ENCODE data around the gene TMEM154. TPM values are rescaled to one million over a fixed set of nuclear protein-coding genes. Genes with fewer than 3 reads are reported as not detected.

The TMEM154 gene
- total and polyA plus RNA-seq, 4 donors, result under 0.01 to 5.4 (median 2.6) TPM

DNA sequence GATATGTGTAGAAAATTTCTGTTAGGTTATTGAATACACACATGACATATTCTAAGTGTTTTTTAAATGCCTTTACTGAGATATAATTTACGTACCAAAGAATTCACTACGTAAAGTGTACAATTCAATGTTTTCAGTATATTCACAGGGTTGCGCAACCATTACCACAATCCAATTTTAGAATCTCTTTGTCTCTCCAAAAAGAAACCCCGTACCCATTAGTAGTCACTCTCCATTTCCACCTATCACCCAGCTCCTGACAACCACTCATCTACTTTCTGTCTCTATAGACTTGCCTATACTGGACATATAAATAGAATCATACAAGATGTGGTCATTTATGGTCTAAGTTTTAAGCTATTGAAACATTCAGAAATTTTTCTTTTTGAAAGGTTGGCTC is 90.9 kb downstream of the TMEM154 start:
- DNase-seq (no peak), ATAC-seq (ENCODE audit: low FRiP score) (no peak)
- Histone ChIP-seq H3K4me3 (ENCODE audit: low read length in 2 of 2) (no peak overlapping the region), H3K27me3 (ENCODE audit: control insufficient read depth in 1 of 2, insufficient read depth in 2 of 2, low read length in 1 of 2) (no peaks in the 10 kb centered on the region), H3K27ac (ENCODE audit: low read depth in 1 of 2, low read length in 2 of 2) (no peak overlapping the region), H3K36me3 (ENCODE audit: control insufficient read depth in 1 of 2, insufficient read depth in 2 of 2, low read length in 1 of 2) (no peaks in the 10 kb centered on the region), H3K4me1 (ENCODE audit: control insufficient read depth in 1 of 2, insufficient read depth in 2 of 2, low read length in 2 of 2) (no peaks in the 10 kb centered on the region), H3K9me3 (ENCODE audit: control insufficient read depth, low read length) (peaks cover 3% of the 10 kb centered on the region)
- WGBS, 2 donors, result 92 to 95% methylated on average over 4 of the region's 4 CpGs
- intact Hi-C loops (cut with DNase I), result no loop called here

DNA sequence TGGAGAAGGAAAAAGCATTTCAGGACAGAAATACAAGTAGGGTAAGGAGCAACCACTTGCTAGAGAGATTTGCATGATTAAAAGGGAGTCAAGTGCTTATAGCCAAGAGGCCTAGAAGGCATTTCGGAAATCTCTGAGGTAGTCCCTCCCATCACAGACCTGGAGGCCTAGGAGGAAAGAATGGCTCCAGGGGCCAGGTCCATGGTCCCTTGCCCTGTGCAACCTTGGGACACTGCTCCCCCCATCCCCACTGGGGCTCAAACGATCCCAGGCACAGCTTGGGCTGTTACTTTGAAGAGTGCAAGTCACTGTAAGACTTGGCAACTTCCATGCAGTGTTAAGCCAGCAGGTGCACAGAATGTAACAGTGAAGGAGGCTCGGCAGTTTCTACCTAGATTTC is 92.7 kb downstream of the TMEM154 start:
- Histone ChIP-seq H3K4me3 (ENCODE audit: low read length in 2 of 2) (no peak overlapping the region), H3K4me1 (ENCODE audit: control insufficient read depth in 1 of 2, insufficient read depth in 2 of 2, low read length in 2 of 2) (no peaks in the 10 kb centered on the region), H3K27ac (ENCODE audit: low read depth in 1 of 2, low read length in 2 of 2) (no peak overlapping the region), H3K27me3 (ENCODE audit: control insufficient read depth in 1 of 2, insufficient read depth in 2 of 2, low read length in 1 of 2) (no peaks in the 10 kb centered on the region), H3K36me3 (ENCODE audit: control insufficient read depth in 1 of 2, insufficient read depth in 2 of 2, low read length in 1 of 2) (no peaks in the 10 kb centered on the region), H3K9me3 (ENCODE audit: control insufficient read depth, low read length) (peaks cover 3% of the 10 kb centered on the region)
- intact Hi-C loops (cut with DNase I), result no loop called here
- no peak for ATAC-seq (ENCODE audit: low FRiP score)
- WGBS, 2 donors, result 88 to 91% methylated on average over 3 of the region's 3 CpGs
- no peak for DNase-seq

DNA sequence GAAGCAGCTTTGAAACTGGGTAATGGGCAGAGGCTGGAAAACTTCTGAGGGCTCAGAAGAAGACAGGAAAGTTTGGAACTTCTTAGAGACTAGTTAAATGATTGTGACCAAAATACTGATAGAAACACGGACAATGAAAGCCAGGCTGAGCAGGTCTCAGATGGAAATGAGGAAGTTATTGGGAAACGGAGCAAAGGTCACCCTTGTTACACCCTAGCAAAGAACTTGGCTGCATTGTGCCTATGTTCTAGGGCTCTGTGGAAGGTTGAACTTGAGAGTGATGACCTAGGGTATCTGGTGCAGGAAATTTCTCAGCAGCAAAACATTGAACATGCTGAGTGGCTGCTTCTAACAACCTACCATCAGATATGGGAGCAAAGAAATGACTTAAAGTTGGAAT is 93.1 kb downstream of the TMEM154 start:
- H3K36me3 ChIP-seq (ENCODE audit: control insufficient read depth in 1 of 2, insufficient read depth in 2 of 2, low read length in 1 of 2), result no peaks in the 10 kb centered on the region
- no peaks in the 10 kb centered on the region for H3K4me1 ChIP-seq (ENCODE audit: control insufficient read depth in 1 of 2, insufficient read depth in 2 of 2, low read length in 2 of 2)
- ATAC-seq (ENCODE audit: low FRiP score) (no peak), DNase-seq (no peak)
- H3K27me3 ChIP-seq (ENCODE audit: control insufficient read depth in 1 of 2, insufficient read depth in 2 of 2, low read length in 1 of 2), result no peaks in the 10 kb centered on the region
- intact Hi-C loops (cut with DNase I), result no loop called here
- WGBS, 2 donors, result 89 to 92% methylated on average over 2 of the region's 2 CpGs
- H3K9me3 ChIP-seq (ENCODE audit: control insufficient read depth, low read length), result peaks cover 3% of the 10 kb centered on the region
- no peak overlapping the region for H3K27ac ChIP-seq (ENCODE audit: low read depth in 1 of 2, low read length in 2 of 2)
- no peak overlapping the region for H3K4me3 ChIP-seq (ENCODE audit: low read length in 2 of 2)

DNA sequence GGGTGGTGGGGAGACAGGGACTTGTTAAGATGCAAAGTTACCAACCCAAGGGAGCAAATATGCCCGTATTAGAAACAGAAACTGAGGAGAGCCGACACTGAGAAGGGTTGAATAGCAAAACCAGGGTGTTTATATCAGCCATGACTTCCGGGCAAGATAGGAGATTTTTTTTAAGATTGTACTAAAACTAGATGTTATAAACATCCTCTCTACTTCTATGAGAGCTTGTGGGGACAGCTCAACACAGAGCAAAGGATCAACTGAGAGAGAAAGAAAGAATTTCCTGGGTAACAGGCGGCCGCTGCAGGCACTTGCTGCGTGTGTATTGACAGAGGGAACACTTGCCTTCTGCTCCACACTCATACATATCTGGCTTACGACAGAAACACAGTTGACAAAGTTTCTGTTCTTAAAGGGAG is 94.8 kb downstream of the TMEM154 start:
- Histone ChIP-seq H3K9me3 (ENCODE audit: control insufficient read depth, low read length) (peaks cover 3% of the 10 kb centered on the region), H3K36me3 (ENCODE audit: control insufficient read depth in 1 of 2, insufficient read depth in 2 of 2, low read length in 1 of 2) (no peaks in the 10 kb centered on the region), H3K27ac (ENCODE audit: low read depth in 1 of 2, low read length in 2 of 2) (no peak overlapping the region), H3K27me3 (ENCODE audit: control insufficient read depth in 1 of 2, insufficient read depth in 2 of 2, low read length in 1 of 2) (no peaks in the 10 kb centered on the region), H3K4me3 (ENCODE audit: low read length in 2 of 2) (no peak overlapping the region), H3K4me1 (ENCODE audit: control insufficient read depth in 1 of 2, insufficient read depth in 2 of 2, low read length in 2 of 2) (no peaks in the 10 kb centered on the region)
- intact Hi-C loops (cut with DNase I), result no loop called here
- ATAC-seq (ENCODE audit: low FRiP score) (no peak), DNase-seq (no peak)
- 41 to 48% methylated on average over 7 of the region's 7 CpGs for WGBS, 2 donors

DNA sequence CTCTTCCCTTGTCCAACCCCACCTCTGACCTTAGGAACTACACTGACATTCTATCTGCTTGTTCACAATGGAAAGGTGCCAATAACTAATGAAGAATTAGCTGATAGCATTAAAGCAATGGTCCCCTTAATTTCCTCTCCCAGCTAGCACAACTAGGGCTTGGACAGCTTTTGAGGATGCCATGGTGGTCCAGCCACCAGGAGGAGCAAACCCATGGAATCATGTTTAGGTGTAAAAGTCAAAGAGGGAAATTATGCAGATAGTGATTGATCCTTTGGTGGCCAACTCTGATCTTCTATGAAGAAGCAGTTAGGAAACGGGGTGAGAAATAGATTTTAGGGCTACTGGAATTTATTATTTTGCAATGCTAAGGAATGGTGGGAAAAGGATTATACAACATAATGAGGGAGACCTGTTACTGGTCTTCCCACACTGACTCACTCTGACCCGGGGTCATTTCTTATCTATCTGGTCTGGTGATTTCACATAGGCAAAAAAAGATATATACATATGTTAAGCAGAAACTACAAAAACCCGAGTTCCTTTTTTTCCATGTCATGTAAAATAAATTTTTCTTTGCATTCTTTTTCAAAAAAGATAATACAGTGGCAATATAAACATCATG is 98.1 kb downstream of the TMEM154 start:
- 71 to 72% methylated on average over 3 of the region's 3 CpGs for WGBS, 2 donors
- H3K4me3 ChIP-seq (ENCODE audit: low read length in 2 of 2), result no peak overlapping the region

DNA sequence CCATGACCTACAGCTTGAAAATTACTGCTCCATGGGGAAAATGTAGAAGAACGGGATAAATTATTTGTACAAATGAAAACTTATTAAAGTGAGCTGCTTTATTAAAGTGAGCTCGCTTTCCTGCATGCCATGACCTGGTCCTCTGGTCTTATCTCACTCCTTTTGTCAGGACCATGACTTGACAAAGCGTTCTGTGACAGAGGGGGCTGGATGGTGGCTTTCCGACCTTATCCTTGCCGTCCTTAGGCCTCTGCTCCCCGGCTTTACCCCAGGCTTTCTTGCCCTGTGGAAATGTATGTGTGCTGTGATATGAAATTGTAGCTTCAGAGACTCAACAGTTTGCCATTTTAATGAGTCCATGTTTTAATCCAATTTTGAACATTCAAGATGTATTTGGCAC is 99.9 kb downstream of the TMEM154 start:
- ATAC-seq (ENCODE audit: low FRiP score) (no peak), DNase-seq (no peak)
- no peak overlapping the region for H3K27ac ChIP-seq (ENCODE audit: low read depth in 1 of 2, low read length in 2 of 2)
- WGBS, 2 donors, result 80 to 82% methylated on average over 6 of the region's 6 CpGs
- no peak overlapping the region for H3K4me3 ChIP-seq (ENCODE audit: low read length in 2 of 2)
- H3K4me1 ChIP-seq (ENCODE audit: control insufficient read depth in 1 of 2, insufficient read depth in 2 of 2, low read length in 2 of 2), result no peaks in the 10 kb centered on the region
- H3K36me3 ChIP-seq (ENCODE audit: control insufficient read depth in 1 of 2, insufficient read depth in 2 of 2, low read length in 1 of 2), result no peaks in the 10 kb centered on the region
- no peaks in the 10 kb centered on the region for H3K9me3 ChIP-seq (ENCODE audit: control insufficient read depth, low read length)
- H3K27me3 ChIP-seq (ENCODE audit: control insufficient read depth in 1 of 2, insufficient read depth in 2 of 2, low read length in 1 of 2), result no peaks in the 10 kb centered on the region
- intact Hi-C loops (cut with DNase I), result no loop called here

More for the DNA sequence above, 98.1 kb downstream of the TMEM154 start:
- H3K36me3 ChIP-seq (ENCODE audit: control insufficient read depth in 1 of 2, insufficient read depth in 2 of 2, low read length in 1 of 2), result no peaks in the 10 kb centered on the region
- ATAC-seq (ENCODE audit: low FRiP score) (no peak), DNase-seq (no peak)
- H3K9me3 ChIP-seq (ENCODE audit: control insufficient read depth, low read length), result peaks cover 1% of the 10 kb centered on the region
- H3K4me1 ChIP-seq (ENCODE audit: control insufficient read depth in 1 of 2, insufficient read depth in 2 of 2, low read length in 2 of 2), result no peaks in the 10 kb centered on the region
- H3K27ac ChIP-seq (ENCODE audit: low read depth in 1 of 2, low read length in 2 of 2), result no peak overlapping the region
- no peaks in the 10 kb centered on the region for H3K27me3 ChIP-seq (ENCODE audit: control insufficient read depth in 1 of 2, insufficient read depth in 2 of 2, low read length in 1 of 2)
- intact Hi-C loops (cut with DNase I), result no loop called here

DNA sequence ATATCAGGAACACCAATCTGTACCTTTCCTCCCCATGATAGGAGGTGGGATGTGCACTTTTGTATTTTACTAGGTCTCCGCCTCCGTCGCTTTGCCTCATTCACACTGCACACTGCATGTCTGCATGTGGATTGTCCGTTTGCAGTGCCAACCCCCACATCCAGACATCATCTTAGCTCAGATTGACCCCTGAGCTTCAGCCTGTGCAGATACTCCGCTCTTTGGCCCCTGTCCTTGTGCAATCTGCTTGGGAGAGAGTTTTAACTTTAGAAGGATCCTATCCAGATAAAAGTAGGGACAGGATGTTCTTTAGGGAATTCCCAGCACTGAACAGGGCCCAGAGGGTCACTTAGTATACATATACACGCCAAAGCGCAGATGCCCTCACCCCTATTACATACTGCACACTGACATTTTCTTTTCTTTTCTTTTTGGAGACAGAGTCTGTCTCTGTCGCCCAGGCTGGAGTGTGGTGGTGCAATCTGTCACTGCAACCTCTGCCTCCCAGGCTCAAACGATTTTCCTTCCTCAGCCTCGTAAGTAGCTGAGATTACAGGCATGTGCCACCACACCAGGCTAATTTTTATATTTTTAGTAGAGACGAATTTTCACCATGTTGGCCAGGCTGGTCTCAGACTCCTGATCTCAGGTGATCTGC is 100.6 kb downstream of the TMEM154 start:
- no peaks in the 10 kb centered on the region for H3K27me3 ChIP-seq (ENCODE audit: control insufficient read depth in 1 of 2, insufficient read depth in 2 of 2, low read length in 1 of 2)
- no peaks in the 10 kb centered on the region for H3K4me1 ChIP-seq (ENCODE audit: control insufficient read depth in 1 of 2, insufficient read depth in 2 of 2, low read length in 2 of 2)
- WGBS, 2 donors, result 72 to 75% methylated on average over 11 of the region's 11 CpGs
- no peaks in the 10 kb centered on the region for H3K9me3 ChIP-seq (ENCODE audit: control insufficient read depth, low read length)
- no peak overlapping the region for H3K4me3 ChIP-seq (ENCODE audit: low read length in 2 of 2)
- intact Hi-C loops (cut with DNase I), result no loop called here
- no peak for DNase-seq
- H3K36me3 ChIP-seq (ENCODE audit: control insufficient read depth in 1 of 2, insufficient read depth in 2 of 2, low read length in 1 of 2), result no peaks in the 10 kb centered on the region
- H3K27ac ChIP-seq (ENCODE audit: low read depth in 1 of 2, low read length in 2 of 2), result no peak overlapping the region
- no peak for ATAC-seq (ENCODE audit: low FRiP score)

DNA sequence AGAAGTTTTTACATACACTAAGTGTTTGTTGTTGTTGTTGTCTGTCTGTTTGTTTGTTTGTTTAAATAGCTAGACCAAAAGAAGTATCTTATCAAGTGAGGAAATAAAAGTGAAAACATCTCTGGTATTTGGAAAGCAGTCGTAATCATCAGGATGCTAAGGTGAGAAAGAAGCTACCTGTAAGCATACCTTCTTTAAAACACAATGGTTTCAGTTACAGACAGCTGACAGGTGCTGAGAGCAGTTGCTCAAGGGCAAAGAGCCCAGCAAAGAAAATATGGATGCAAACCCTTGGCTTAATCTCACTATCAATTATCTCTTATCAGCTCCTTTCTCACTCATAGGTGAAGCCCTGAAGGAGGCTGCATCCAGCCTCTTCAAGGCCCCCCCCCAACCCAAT is 101.1 kb downstream of the TMEM154 start:
- H3K36me3 ChIP-seq (ENCODE audit: control insufficient read depth in 1 of 2, insufficient read depth in 2 of 2, low read length in 1 of 2), result no peaks in the 10 kb centered on the region
- WGBS, 2 donors, result 64 to 71% methylated on average over 1 of the region's 1 CpG

DNA sequence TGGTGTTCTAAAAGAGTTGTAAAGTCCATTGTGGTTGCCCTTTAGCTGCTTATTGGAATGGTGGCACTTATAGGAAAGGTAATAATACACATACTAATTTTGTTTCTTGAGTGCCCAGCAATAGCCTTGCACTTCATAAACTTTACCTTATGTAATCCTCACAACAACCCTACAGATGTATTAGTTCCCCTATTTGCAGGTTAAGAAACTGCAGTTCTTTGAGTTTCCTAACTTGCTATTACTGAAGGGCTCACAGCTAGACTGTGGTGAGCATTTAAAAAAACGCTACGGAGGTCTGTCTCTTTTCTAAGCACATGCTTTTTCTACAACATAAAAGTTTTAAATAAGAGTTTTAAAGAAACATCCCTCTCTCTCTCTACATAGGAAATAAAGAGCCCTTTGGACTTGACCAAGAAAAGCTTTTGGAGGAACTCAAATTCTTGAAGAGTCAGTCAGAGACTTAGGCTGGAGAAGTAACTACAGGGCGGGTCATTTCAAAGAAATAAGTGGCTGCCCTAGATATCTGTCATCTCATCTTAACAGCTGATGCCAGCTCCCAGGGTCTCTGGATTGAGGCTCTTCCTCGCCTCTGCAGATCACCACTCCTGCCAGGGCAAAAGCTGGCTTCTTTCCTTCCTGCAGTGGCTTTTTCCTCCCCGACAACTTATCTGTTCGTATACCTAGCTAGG is 101.9 kb downstream of the TMEM154 start:
- Histone ChIP-seq H3K9me3 (ENCODE audit: control insufficient read depth, low read length) (peaks cover 1% of the 10 kb centered on the region), H3K27me3 (ENCODE audit: control insufficient read depth in 1 of 2, insufficient read depth in 2 of 2, low read length in 1 of 2) (no peaks in the 10 kb centered on the region), H3K4me1 (ENCODE audit: control insufficient read depth in 1 of 2, insufficient read depth in 2 of 2, low read length in 2 of 2) (no peaks in the 10 kb centered on the region), H3K27ac (ENCODE audit: low read depth in 1 of 2, low read length in 2 of 2) (no peak overlapping the region), H3K36me3 (ENCODE audit: control insufficient read depth in 1 of 2, insufficient read depth in 2 of 2, low read length in 1 of 2) (no peaks in the 10 kb centered on the region), H3K4me3 (ENCODE audit: low read length in 2 of 2) (no peak overlapping the region)
- intact Hi-C loops (cut with DNase I), result no loop called here
- 56 to 61% methylated on average over 6 of the region's 6 CpGs for WGBS, 2 donors
- ATAC-seq (ENCODE audit: low FRiP score) (no peak), DNase-seq (no peak)

More for the DNA sequence above, 101.1 kb downstream of the TMEM154 start:
- Histone ChIP-seq H3K4me1 (ENCODE audit: control insufficient read depth in 1 of 2, insufficient read depth in 2 of 2, low read length in 2 of 2) (no peaks in the 10 kb centered on the region), H3K27me3 (ENCODE audit: control insufficient read depth in 1 of 2, insufficient read depth in 2 of 2, low read length in 1 of 2) (no peaks in the 10 kb centered on the region), H3K9me3 (ENCODE audit: control insufficient read depth, low read length) (no peaks in the 10 kb centered on the region), H3K4me3 (ENCODE audit: low read length in 2 of 2) (no peak overlapping the region), H3K27ac (ENCODE audit: low read depth in 1 of 2, low read length in 2 of 2) (no peak overlapping the region)
- DNase-seq (no peak), ATAC-seq (ENCODE audit: low FRiP score) (no peak)
- intact Hi-C loops (cut with DNase I), result no loop called here
